ENCODE results near the gene VGLL3.

- no peak for TF ChIP-seq EZH2 (IDR thresholded peaks at IDR 0.05; ENCODE audit: borderline replicate concordance, insufficient read depth, low read depth, low read length, poor library complexity, severe bottlenecking)
- TF ChIP-seq CTCF (IDR thresholded peaks at IDR 0.05): no peak
Measured at GRCh38 chr3:86929046-86929445, 61.9 kb downstream of the VGLL3 start.
